Keratinocyte (primary cell): ENCODE results near the gene MEAF6. TPM values are rescaled to one million over a fixed set of nuclear protein-coding genes. Genes with fewer than 3 reads are reported as not detected.

Experiments
- DNase-seq: peaks from one replicate; pipeline ENCODE4 v3.0.0-alpha.2; 2011; ENCODE audit warnings: low read depth, missing footprints, low spot score
- FAIRE-seq: peaks from 2 replicates; lab custom pipeline; 2011; peaks lifted over from hg19 to GRCh38; lab: Jason Lieb, UNC
- H2AFZ ChIP-seq: 2 replicates; pipeline ENCODE4 v1.6.0; 2012; ENCODE audit warnings: low read length, control low read depth, inconsistent platforms; ENCODE audit not compliant: control insufficient read depth
- H3K27ac ChIP-seq: 2 replicates; pipeline ENCODE4 v1.5.1; 2011; ENCODE audit warnings: low read length; ENCODE audit not compliant: control insufficient read depth, insufficient read depth
- H3K27me3 ChIP-seq: 3 replicates; pipeline ENCODE4 v1.6.0; 2011; ENCODE audit warnings: low read length; ENCODE audit not compliant: control insufficient read depth, insufficient read depth; ENCODE audit errors: extremely low read depth
- H3K36me3 ChIP-seq, 2 experiments: 2 replicates in 1 of 2; 3 replicates in 1 of 2; pipeline ENCODE4 v1.5.1; 2011; ENCODE audit warnings: low read length in 2 of 2, mild to moderate bottlenecking in 1 of 2; ENCODE audit not compliant: control insufficient read depth in 2 of 2, insufficient read depth in 2 of 2; ENCODE audit errors: extremely low read depth in 1 of 2
- H3K4me1 ChIP-seq: 3 replicates; pipeline ENCODE4 v1.5.1; 2011; ENCODE audit warnings: low read length; ENCODE audit not compliant: control insufficient read depth, insufficient read depth; ENCODE audit errors: extremely low read depth
- H3K4me2 ChIP-seq: 3 replicates; pipeline ENCODE4 v1.6.0; 2011; ENCODE audit warnings: low read depth, low read length; ENCODE audit not compliant: control insufficient read depth, insufficient read depth; ENCODE audit errors: extremely low read depth
- H3K4me3 ChIP-seq, 3 experiments: fragments of 200-600 bp in 1 of 3; sonication (generic) in 1 of 3; 2 replicates in 2 of 3; 3 replicates in 1 of 3; pipeline ENCODE4 v1.5.1; 2011 to 2016; ENCODE audit warnings: low read length in 3 of 3, mild to moderate bottlenecking in 3 of 3, control low read depth in 2 of 3, inconsistent platforms in 1 of 3, low read depth in 1 of 3, mixed read lengths in 1 of 3, mixed run types in 1 of 3, moderate library complexity in 1 of 3; ENCODE audit not compliant: control insufficient read depth in 2 of 3, insufficient read depth in 2 of 3; ENCODE audit errors: extremely low read depth in 1 of 3
- H3K79me2 ChIP-seq: 2 replicates; pipeline ENCODE4 v1.6.0; 2012; ENCODE audit warnings: low read length; ENCODE audit not compliant: control insufficient read depth, insufficient read depth
- H3K9ac ChIP-seq: 3 replicates; pipeline ENCODE4 v1.6.0; 2011; ENCODE audit warnings: low read length; ENCODE audit not compliant: control insufficient read depth, insufficient read depth; ENCODE audit errors: extremely low read depth
- H3K9me1 ChIP-seq: 3 replicates; pipeline ENCODE4 v1.6.0; 2011; ENCODE audit warnings: low read length; ENCODE audit not compliant: control insufficient read depth, insufficient read depth; ENCODE audit errors: extremely low read depth
- H3K9me3 ChIP-seq: 2 replicates; pipeline ENCODE4 v1.5.1; 2012; ENCODE audit warnings: low read depth, low read length; ENCODE audit not compliant: control insufficient read depth
- H4K20me1 ChIP-seq: 3 replicates; pipeline ENCODE4 v1.6.0; 2011; ENCODE audit warnings: low read length; ENCODE audit not compliant: control insufficient read depth, insufficient read depth; ENCODE audit errors: extremely low read depth
- CTCF ChIP-seq, 3 experiments: IDR thresholded peaks in 1 of 3; conservative IDR thresholded peaks in 1 of 3; optimal IDR thresholded peaks in 1 of 3; 2 replicates in 2 of 3; 3 replicates in 1 of 3; pipeline versions ENCODE3 to v1.5.1; 2011; ENCODE audit warnings: low read length in 3 of 3, mild to moderate bottlenecking in 3 of 3, moderate library complexity in 2 of 3, control low read depth in 1 of 3, inconsistent platforms in 1 of 3; ENCODE audit not compliant: insufficient read depth in 2 of 3; ENCODE audit errors: extremely low read depth in 1 of 3
- EZH2 ChIP-seq: IDR thresholded peaks from one replicate; pipeline ENCODE4 v1.6.1; 2012; ENCODE audit warnings: inconsistent platforms, mild to moderate bottlenecking, low read length, moderate library complexity
- dilution Hi-C: fragments of 300-500 bp; cut with MboI; formaldehyde crosslinking; loops from one replicate; pipeline ENCODE4 v1.7.0; 2020; ENCODE audit warnings: low sequenced_read_pairs; ENCODE audit not compliant: extremely low pct_ligation_motif_present
- polyA plus RNA-seq, 5 experiments: library from polyadenylated mRNA; depleted of rRNA in 3 of 5; stranded (reverse) in 3 of 5; stranded (forward) in 1 of 5; unstranded in 1 of 5; fragments of >200 nt; gene quantifications; 1 replicate in 1 of 5; 2 replicates in 3 of 5; 3 replicates in 1 of 5; pipeline versions ENCODE4 v1.2.1 to v1.2.3, GENCODE V29; 2011 to 2012; ENCODE audit warnings: missing spikeins in 2 of 5, low read depth in 1 of 5, low replicate concordance in 1 of 5

Gene MEAF6
- polyA plus RNA-seq, 1 donor (not counting 4 experiments of a cell fraction or from before 2014, with no cell fraction given), result 51.9 TPM

DNA sequence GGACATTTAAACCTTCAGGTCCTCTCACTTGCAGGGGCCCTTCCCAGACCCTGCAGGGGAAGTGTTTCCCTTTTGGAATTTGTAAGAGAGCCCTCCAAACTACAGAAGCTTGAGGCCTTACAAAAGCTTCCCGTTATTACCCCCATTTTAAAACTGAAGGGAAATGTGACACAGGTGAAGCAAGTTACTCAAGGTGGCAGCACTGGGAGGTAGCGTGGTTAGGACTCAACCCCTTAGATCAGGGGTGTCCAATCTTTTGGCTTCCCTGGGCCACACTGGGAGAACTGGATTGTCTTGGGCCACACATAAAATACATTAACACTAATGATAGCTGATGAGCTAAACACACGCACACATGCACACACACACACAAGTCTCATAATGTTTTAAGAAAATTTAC is 56.0 kb downstream of the MEAF6 start:
- no peak overlapping the region for H3K4me3 ChIP-seq
- peaks cover 12% of the 10 kb centered on the region for H3K4me1 ChIP-seq
- H3K9me1 ChIP-seq, result no peaks in the 10 kb centered on the region
- no peaks in the 10 kb centered on the region for H3K9me3 ChIP-seq
- TF ChIP-seq EZH2 (no peak), CTCF (optimal IDR thresholded peaks at IDR 0.05 in 1 of 3, IDR thresholded peaks at IDR 0.05 in 1 of 3, conservative IDR thresholded peaks at IDR 0.05 in 1 of 3; ENCODE audit: extremely low read depth in 1 of 3, insufficient read depth in 2 of 3, low read length in 3 of 3) (peak in 1 of 3 experiments; percentile 50)
- H3K36me3 ChIP-seq, result no peaks in the 10 kb centered on the region
- no peak overlapping the region for H3K4me2 ChIP-seq
- H2AFZ ChIP-seq, result no peak overlapping the region
- H3K27ac ChIP-seq, result no peak overlapping the region
- DNase-seq (no peak), FAIRE-seq (no peak)
- no peaks in the 10 kb centered on the region for H3K27me3 ChIP-seq
- no peaks in the 10 kb centered on the region for H3K79me2 ChIP-seq
- dilution Hi-C loops, result no loop called here
- no peaks in the 10 kb centered on the region for H4K20me1 ChIP-seq
- no peak overlapping the region for H3K9ac ChIP-seq

DNA sequence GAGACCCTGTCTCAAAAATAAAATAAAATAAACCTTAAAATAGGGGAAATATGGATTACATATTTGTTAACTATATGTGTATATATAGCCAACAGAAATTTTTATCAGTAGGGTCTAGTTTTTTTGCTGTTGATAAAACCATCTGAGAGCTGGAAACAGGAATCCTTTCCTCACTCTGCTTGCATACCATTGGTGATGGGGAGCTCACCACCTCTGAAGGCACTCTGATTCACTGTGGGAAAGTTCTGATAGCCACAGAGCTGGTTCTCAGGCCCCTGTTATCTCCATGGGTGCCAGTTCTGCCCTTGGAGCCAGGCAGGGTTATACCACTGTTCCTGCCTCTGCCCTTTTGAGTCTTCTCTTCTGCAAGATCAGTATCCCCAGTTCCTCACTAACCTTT is 58.0 kb downstream of the MEAF6 start:
- DNase-seq (no peak), FAIRE-seq (no peak)
- Histone ChIP-seq H3K79me2 (no peaks in the 10 kb centered on the region), H3K36me3 (no peaks in the 10 kb centered on the region), H2AFZ (no peak overlapping the region), H3K9me1 (no peaks in the 10 kb centered on the region), H3K27ac (no peak overlapping the region), H3K4me3 (no peak overlapping the region), H3K4me2 (no peak overlapping the region), H3K9ac (no peak overlapping the region), H3K9me3 (no peaks in the 10 kb centered on the region), H4K20me1 (no peaks in the 10 kb centered on the region), H3K4me1 (peaks cover 18% of the 10 kb centered on the region), H3K27me3 (no peaks in the 10 kb centered on the region)
- no peak for TF ChIP-seq CTCF (optimal IDR thresholded peaks at IDR 0.05 in 1 of 3, IDR thresholded peaks at IDR 0.05 in 1 of 3, conservative IDR thresholded peaks at IDR 0.05 in 1 of 3; ENCODE audit: extremely low read depth in 1 of 3, insufficient read depth in 2 of 3, low read length in 3 of 3)
- no peak for TF ChIP-seq EZH2
- dilution Hi-C loops, result no loop called here
